CD4-positive, alpha-beta T cell treated with Interleukin-10 for 1 hour (primary cell): ENCODE measurements around the gene SAXO2.
"Not testable (repeated sequence)": the region's sequence is repeated elsewhere in the genome, so short reads cannot be mapped to it uniquely, and the experiment has no call there.

Source experiments
- DNase-seq: peaks from one replicate; pipeline ENCODE4 v3.0.0-alpha.2; 2020

Gene SAXO2, protein sequence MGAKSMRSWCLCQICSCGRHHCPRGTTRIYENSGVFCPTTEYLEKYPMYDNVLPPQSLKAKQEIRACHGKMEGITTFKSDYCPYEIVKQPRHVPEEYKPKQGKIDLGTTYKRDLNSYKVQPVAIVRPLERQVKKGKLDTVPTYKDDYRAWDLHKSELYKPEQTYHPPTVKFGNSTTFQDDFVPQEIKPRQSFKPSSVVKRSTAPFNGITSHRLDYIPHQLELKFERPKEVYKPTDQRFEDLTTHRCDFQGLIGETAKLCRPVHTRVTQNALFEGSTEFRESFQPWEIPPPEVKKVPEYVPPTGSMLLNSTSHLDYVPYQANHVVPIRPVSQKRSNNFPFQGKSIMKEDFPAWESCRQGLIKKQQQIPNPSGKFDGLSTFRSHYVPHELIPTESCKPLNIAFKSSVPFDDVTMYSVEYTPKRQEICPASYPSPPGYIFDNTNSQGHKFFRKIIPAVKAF

DNA sequence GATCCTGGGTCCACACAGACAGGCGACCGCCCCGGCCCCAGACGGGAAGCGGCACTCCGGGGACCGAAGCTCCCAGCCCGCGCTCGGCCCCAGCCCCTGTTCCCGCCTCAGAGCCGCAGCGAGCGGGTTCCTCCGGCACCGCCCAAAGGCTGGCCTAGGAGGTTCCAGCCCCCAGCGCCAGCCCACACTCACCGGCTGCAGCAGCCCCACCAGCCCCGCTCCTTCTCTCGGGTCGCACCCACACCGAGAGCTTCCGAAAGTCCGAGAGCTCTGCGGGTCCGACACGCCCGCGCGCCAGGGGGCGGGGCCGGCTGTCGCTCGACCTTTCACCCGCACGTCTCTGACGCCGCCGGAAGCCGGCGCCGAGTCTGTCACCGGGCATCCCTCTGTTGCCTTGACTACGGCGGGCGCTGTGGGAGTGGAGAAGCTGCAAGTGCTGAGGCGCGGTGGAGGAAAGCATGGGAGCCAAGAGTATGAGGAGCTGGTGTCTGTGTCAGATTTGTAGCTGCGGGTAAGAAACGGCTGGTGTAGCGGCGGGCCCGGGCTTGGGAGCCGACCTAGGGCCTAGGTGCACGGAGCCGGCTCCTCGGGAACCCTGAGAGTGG is at the start of gene SAXO2, which contains the start of gene EFL1:
TSS of gene SAXO2 (plus strand) at position 397 of the 605 bp plus-strand sequence. CDS start at position 459, 62 bp downstream.
TSS of gene EFL1 (minus strand) at position 313 of the 605 bp plus-strand sequence. CDS start 956 bp downstream, outside the sequence.
- peak; percentile 91 for DNase-seq

- not testable (repeated sequence) for DNase-seq
These were observed 46.5 kb upstream of the SAXO2 start for GRCh38 chr15:82216092-82216491.

DNA sequence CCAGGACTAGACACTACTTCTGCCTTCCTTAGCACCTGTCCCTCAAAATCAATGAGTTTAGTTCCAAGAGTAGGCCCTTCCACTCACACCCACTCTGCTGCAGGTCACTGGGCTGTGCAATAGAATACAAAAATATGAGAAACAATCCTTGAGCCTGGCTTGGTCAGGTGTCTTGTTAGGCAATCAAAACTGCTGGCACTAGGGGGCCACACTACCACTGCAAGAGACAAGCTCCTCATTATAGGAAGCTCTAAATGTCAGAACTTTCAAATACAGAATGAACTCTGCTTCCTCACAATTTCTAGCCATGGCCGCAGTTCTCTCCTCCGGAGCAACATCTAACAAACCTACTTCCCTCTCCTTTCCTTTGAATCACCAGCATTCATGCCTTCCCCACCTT is 41.1 kb upstream of the SAXO2 start:
- peak; percentile 3 for DNase-seq

DNA sequence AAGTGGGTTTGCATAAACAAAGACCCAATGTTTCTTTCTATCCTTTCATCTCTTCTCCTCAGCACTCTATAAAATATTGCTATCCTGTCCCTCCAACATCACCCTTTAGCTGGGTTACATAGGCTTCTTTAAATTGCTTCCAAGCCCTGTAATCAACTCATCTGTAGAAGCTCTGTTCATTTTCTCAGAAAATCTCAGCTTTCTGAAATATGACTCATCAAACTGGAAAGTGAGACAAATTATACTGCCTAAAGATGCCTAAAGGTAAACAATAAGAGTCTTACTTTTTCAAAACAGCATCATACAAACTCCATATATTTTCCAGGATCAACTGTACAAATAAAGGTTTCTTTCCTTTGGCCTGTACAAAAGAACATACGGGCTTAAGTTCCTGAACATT is 33.9 kb upstream of the SAXO2 start:
- DNase-seq = no peak

DNA sequence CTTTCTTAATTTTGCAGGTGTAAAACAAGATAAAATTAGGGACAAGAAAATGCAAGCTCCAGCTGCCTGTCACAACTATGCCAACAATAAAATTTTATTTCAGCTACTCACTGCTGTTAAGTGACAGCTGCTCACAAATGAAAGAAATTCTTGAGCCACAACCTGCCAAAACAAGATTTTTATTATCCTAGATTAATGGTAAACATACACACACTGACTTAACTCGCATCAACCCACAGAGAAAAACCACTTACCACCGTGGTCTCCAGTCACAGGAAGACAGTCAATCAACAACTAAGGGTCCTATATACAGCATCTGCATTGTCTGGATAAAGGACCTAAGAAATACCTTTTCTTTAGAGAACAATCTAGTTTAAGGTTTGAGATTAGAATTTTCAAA is 31.4 kb upstream of the SAXO2 start:
- DNase-seq = no peak

DNA sequence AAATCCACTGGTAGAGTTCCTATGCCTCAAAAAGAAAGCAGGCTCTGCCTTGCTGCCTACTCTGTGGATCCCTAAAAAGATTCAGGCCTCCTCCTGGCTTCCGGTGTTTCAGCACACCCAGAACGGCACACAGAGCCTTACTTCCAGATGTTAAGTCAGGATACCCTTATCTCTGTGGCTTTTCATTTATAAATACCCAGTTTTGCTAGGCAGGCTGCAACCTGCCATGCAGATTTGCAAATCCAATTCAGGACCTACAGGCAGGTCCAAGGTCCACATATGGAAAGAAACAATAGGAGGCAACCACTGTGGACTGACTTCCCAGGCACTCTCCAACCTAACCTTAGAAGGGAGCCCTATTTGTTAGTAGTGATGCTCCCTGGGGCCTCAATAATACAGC is 30.8 kb upstream of the SAXO2 start:
- DNase-seq = no peak

DNA sequence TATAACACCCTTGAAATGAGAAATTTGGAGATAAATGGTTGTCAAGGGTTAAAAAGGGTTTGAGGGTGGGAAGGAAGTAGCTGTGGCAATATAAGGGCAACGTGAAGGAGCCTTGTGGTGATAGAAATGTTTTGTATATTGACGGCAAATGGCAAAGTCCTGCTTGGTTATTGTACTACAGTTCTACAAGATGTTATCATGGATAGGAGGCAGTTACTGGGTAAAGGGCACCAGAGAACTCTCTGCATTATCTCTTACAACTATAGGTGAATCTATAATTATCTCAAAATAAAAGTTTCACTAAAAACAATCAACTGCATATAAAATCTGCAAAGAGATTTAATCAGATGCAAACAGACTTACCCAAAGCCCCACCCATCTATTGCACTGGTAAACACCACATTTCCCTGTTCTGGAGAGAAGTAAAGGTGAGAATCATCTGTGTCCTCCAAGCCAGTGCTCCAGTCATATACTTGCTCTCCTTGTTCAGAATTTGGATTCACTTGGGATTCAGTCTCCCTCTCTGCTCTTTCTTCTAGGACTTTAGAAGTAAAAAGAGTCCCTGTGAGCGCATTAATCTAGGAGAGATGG is 24.6 kb upstream of the SAXO2 start:
- DNase-seq = not testable (repeated sequence)

DNA sequence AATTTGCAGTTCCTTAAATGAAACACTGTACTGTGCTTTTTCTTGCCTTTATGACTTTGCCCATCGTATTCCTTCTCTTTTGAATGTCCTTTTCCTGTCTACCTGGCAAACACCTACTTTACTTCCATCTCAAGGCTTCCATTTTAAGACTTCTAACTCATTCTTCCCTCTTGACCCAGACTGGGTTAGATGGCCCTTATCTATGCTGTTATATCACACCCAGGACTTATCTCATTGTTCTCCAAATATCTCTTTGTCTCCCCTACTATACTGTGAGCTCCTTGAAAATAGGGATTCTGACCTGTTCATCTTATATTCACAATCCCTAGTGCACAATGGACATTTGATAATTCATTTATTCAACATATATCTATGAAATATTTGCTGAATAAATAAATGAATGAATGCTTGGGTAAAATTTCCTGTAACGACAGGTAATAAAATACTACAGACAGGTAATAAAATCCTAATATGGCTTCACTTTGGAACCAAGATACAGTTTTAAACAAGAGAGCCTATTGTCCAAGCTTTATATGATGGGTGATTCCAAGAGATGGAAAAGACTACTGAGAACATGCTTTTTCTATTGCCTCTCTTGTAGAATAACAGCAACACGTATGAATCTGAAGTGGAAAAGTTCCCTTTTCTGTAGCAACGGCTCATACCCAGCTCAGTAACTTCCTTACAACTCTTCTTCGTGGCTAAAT is 22.8 kb upstream of the SAXO2 start:
- no peak for DNase-seq

GRCh38 chr15:82241836-82242499 is 20.6 kb upstream of the SAXO2 start:
- not testable (repeated sequence) for DNase-seq

- not testable (repeated sequence) for DNase-seq
These were observed 19.0 kb upstream of the SAXO2 start for GRCh38 chr15:82243644-82244043.

DNA sequence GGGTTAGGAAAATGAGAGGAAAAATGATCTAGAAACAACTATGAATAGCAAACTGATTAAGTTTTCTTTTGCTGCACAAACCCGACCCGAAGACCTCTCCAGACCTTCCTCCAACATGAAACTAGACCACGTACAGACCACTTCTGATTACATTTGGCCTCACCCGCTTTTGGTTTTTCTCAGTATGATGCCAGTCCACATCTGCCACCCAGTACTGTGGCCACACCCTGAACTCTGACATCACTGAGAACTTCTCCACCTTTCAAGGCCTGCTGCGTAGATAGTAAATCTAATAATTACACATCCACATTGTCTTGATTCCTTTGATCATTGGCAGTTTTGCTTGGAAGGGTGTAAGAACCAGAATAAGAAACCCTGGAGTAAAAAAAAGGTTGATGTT is 16.7 kb upstream of the SAXO2 start:
- not testable (repeated sequence) for DNase-seq

GRCh38 chr15:82248261-82248660 is 14.4 kb upstream of the SAXO2 start:
- not testable (repeated sequence) for DNase-seq

DNA sequence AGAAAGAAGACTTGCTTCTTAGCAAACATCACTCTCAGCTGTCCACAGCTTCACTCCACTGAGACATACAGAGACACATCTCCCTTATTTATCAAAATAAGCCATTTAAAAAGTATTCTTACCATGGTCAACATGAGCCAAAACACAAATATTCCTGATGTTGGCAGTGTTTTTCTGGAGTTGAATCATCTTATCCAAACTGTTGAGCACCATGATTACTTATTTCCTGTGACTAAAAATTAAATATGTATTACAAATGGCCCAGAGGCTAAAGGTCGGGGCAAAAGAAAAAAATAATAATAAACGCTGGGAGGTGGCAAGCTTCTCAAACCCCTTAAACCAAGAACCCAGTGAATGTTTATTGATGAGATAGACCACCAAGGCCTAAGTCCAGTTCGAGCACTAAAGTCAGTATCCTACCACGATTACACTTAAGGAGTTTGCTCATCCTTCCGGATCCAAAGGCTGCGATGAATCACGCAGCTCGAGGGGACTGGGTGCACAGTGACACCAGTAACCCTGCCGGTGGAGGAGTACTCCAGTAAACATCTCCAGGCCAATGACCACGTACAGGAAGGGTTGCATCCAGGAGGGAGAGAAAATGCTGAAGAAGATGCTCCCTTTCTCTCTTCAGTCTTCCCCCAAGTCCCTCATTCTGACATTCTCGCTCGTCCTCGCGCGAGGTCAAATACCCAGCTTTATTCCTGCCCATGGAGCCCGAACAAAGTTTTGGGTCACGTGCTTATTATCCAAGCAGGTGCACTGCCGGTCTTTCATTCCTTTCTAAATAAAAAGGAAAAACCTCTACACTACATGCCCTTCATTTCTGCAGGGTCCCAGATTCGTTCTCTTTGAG is 824 bp upstream of the SAXO2 start:
- DNase-seq = peak; percentile 12

DNA sequence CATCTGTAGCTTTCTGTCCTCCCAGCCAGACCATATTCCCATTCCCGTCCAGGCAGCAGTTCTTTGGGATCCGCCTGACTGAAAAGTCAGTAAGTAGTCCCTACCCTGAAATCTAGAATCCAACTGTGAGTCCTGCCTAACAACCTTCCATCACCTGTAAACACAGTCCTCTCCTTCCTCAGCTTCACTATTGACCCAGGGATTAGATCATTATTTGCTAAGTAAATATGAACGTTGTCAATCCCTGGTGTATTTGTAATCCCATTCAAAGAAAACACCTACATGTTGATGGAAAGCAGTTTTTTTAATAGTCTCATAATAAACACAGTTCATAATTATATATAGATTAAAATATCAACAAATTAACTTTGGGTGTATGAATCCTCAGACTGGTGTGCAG is 732 bp downstream of the SAXO2 start:
- no peak for DNase-seq

GRCh38 chr15:82267137-82267536 is 4.5 kb downstream of the SAXO2 start:
- not testable (repeated sequence) for DNase-seq

DNA sequence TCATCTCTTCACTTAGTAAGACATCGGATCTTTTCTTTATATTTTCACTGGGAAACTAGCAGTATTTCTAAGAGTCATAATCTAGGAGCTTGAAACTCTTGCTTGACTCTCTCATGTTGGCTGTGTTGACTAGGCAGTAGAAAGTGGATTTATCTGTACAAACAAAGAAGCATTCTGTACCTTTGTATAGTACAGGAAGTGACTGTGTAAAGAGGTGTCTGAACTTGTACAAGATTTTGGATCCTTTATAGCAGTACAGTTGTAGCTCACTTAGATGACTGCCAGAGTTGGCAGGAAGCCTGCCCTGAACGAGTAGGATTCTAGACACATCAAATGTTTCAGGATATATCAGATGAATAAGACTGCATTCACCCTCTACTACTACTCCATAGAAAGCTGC is 5.8 kb downstream of the SAXO2 start:
- not testable (repeated sequence) for DNase-seq

DNA sequence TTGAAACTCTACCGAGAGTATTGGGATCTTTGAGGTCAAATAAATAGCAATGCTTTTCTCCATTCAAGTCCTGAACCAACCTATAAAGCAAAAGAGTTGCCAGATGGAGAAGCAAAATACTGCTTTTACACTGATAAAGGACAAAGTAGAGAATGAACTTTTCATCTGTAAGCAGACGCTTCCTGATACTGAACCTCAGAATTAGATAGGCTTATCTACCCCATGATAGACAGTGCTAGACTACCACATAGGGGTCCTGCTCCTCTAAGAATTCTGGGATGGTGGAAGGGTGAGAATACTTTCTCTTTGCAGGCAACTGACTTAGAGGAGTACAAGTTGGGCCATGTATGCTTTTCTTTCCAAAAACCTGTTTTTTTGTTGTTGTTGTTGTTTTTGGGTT is 9.5 kb downstream of the SAXO2 start:
- no peak for DNase-seq

DNA sequence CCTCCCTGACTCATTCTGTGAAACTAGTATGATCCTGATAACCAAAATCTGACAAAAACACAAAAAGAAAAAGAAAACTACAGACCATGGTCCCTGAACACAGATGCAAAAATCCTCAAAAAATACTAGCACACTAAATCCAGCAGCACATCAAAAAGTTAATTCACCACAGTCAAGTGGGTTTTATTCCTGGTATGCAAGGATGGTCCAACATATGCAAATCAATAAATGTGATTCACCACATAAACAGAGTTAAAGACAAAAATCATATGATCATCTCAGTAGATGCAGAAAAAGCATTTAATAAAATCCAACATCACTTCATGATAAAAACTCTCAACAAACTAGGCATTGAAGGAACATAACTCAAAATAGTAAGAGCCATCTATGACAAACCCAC is 12.8 kb downstream of the SAXO2 start:
- DNase-seq = no peak

GRCh38 chr15:82281276-82281675 is 18.7 kb downstream of the SAXO2 start:
- not testable (repeated sequence) for DNase-seq

GRCh38 chr15:82282386-82282785 is 19.8 kb downstream of the SAXO2 start:
- DNase-seq = not testable (repeated sequence)

DNA sequence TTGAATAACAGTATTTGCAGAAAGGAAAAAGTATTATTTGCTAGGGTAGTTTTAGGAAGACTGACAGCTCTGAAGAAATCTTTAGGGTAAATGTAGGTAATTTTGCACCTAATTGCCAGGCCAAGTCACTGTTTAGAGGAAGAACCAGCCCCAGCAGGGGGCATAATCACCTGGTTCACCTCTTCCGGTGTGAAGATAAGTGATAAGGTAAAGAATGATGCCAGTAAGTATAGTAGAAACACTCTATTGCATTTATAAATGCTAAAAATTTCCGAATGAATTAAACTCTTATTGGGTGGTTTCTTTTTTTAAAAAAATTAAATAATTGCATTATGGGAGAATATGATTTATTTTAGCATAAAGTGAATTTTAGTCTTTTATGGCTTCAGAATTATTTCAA is 21.8 kb downstream of the SAXO2 start:
- DNase-seq = not testable (repeated sequence)
